Tibial nerve (tissue), 4 donors: ENCODE results near the gene MEIOB.

Source experiments
- CTCF ChIP-seq, 5 experiments: fragments of 200-600 bp in 3 of 5; fragments of 450-650 bp in 2 of 5; sonication (generic) in 3 of 5; IDR thresholded peaks; one replicate each; pipeline ENCODE4 v1.5.1; 2016 to 2019; ENCODE audit warnings: antibody characterized with exemption in 5 of 5, mild to moderate bottlenecking in 3 of 5, moderate library complexity in 2 of 5
- EP300 ChIP-seq, 2 donors: sonication (generic); formaldehyde crosslinking; IDR thresholded peaks; one replicate each; pipeline ENCODE4 v1.6.1; 2017; ENCODE audit warnings: antibody characterized with exemption in 2 of 2, mild to moderate bottlenecking in 1 of 2

GRCh38 chr16:1911467-1912214 lies 39.7 kb upstream of the MEIOB start:
- no peak for TF ChIP-seq CTCF (IDR thresholded peaks at IDR 0.05)
- TF ChIP-seq EP300 (IDR thresholded peaks at IDR 0.05), result no peak
